ENCODE data around the gene ATP23.

ATP23 gene

DNA sequence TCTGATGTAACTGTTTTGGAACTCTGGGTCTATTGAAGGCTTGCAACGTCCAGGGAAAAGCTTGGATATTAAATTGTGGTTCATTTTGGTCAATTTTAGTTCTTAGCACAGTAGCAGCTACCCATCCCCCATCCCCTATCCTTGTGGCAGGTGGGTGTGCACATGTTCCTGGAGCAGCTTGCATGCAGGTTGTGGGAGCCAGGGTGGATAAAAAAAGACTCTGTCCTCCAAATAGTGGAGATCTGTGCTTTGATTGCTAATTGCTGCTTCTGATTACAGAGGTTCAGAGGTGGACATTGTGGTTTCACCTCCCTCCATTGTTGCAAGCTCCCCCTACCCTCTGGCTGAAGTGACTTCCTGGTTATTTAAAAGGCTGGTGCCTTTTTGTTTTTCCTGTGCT is 23.1 kb downstream of the ATP23 start:
- H3K4me3 Mint-ChIP-seq: no peak overlapping the region
- H3K36me3 Mint-ChIP-seq (ENCODE audit: insufficient read depth): no peaks in the 10 kb centered on the region

GRCh38 chr12:57965766-57966165 is 24.4 kb downstream of the ATP23 start:
- Mint-ChIP-seq H3K27ac (ENCODE audit: low read depth) (no peak overlapping the region), H3K9me3 (peaks cover 33% of the 10 kb centered on the region), H3K27me3 (peaks cover 14% of the 10 kb centered on the region), H3K36me3 (ENCODE audit: insufficient read depth) (no peaks in the 10 kb centered on the region), H3K4me1 (no peaks in the 10 kb centered on the region), H3K4me3 (no peak overlapping the region)
- DNase-seq (ENCODE audit: low spot score in 2 of 2) (no peak), ATAC-seq (replicated peaks; ENCODE audit: extremely low read depth, poor library complexity, severe bottlenecking) (no peak)

More for the DNA sequence above, 23.1 kb downstream of the ATP23 start:
- ATAC-seq (replicated peaks; ENCODE audit: extremely low read depth, poor library complexity, severe bottlenecking) (no peak), DNase-seq (ENCODE audit: low spot score in 2 of 2) (no peak)
- H3K9me3 Mint-ChIP-seq: peaks cover 28% of the 10 kb centered on the region
- peaks cover 14% of the 10 kb centered on the region for H3K27me3 Mint-ChIP-seq
- no peaks in the 10 kb centered on the region for H3K4me1 Mint-ChIP-seq
- no peak overlapping the region for H3K27ac Mint-ChIP-seq (ENCODE audit: low read depth)

DNA sequence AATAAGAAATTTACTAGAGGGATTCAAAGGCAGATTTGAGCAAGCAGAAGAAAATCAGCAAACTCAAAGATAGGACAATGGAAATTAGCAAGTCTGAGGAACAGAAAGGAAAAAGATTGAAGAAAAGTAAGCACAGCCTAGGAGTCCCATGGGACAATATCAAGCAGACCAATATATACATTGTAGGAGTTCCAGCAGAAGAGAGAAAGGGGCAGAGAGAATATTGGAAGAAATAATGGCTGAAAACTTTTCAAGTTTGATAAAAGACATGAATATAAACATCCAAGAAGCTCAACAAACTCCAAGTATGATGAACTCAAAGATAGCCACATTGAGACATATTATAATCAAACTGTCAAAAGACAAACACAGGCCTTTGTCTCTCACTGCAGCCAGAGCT is 25.2 kb downstream of the ATP23 start:
- Mint-ChIP-seq H3K27me3 (peaks cover 14% of the 10 kb centered on the region), H3K36me3 (ENCODE audit: insufficient read depth) (no peaks in the 10 kb centered on the region), H3K9me3 (peaks cover 27% of the 10 kb centered on the region), H3K4me1 (no peaks in the 10 kb centered on the region), H3K27ac (ENCODE audit: low read depth) (no peak overlapping the region), H3K4me3 (no peak overlapping the region)
- ATAC-seq (replicated peaks; ENCODE audit: extremely low read depth, poor library complexity, severe bottlenecking) (no peak), DNase-seq (ENCODE audit: low spot score in 2 of 2) (no peak)

DNA sequence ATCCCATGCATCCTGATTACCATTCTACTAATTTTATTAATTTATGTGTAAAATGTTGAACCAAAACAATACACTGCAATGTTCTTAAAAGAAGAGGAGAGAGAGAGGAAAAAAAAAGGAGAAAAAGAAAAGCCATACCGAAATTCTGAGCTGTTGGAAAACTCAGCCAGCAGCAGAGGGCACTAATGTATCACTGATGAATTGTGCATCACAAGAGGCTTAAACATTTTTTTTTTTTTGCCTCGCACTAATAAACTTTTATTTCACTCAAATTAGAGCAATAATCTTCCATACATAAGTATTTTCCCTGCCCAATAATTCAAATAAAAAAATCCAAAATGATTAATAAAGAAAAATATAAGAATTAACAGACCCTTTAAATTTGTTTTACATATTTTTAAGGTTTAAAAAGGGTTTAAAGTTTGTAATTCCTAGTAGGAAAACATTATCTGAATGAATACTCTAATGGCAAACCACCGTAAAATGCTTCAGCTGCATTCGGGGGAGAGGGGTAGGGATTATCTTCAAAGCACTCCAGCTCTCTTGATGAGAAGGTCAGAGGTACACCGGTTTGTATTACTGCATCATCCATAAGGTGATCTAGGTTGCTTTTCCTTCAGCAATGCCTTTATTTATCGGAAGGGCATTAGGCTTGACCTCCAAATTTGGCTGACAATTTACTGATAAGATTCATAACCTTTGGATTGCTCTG is 41.9 kb downstream of the ATP23 start:
- no peak overlapping the region for H3K4me3 Mint-ChIP-seq
- H3K4me1 Mint-ChIP-seq: no peaks in the 10 kb centered on the region
- H3K27ac Mint-ChIP-seq (ENCODE audit: low read depth): no peak overlapping the region
- ATAC-seq (replicated peaks; ENCODE audit: extremely low read depth, poor library complexity, severe bottlenecking) (no peak), DNase-seq (ENCODE audit: low spot score in 2 of 2) (no peak)
- H3K36me3 Mint-ChIP-seq (ENCODE audit: insufficient read depth): no peaks in the 10 kb centered on the region
- H3K27me3 Mint-ChIP-seq: peaks cover 47% of the 10 kb centered on the region
- H3K9me3 Mint-ChIP-seq: no peaks in the 10 kb centered on the region

- no peaks in the 10 kb centered on the region for H3K9me3 Mint-ChIP-seq
- no peak overlapping the region for H3K27ac Mint-ChIP-seq (ENCODE audit: low read depth)
- no peak overlapping the region for H3K4me3 Mint-ChIP-seq
- no peaks in the 10 kb centered on the region for H3K36me3 Mint-ChIP-seq (ENCODE audit: insufficient read depth)
- peaks cover 47% of the 10 kb centered on the region for H3K27me3 Mint-ChIP-seq
- ATAC-seq (replicated peaks; ENCODE audit: extremely low read depth, poor library complexity, severe bottlenecking): no peak
- DNase-seq (ENCODE audit: low spot score in 2 of 2): no peak
- no peaks in the 10 kb centered on the region for H3K4me1 Mint-ChIP-seq
Measured at GRCh38 chr12:57983858-57984505, 42.6 kb downstream of the ATP23 start.

- H3K27ac Mint-ChIP-seq (ENCODE audit: low read depth): no peak overlapping the region
- no peaks in the 10 kb centered on the region for H3K36me3 Mint-ChIP-seq (ENCODE audit: insufficient read depth)
- ATAC-seq (replicated peaks; ENCODE audit: extremely low read depth, poor library complexity, severe bottlenecking): no peak
- no peaks in the 10 kb centered on the region for H3K9me3 Mint-ChIP-seq
- H3K4me1 Mint-ChIP-seq: no peaks in the 10 kb centered on the region
- H3K27me3 Mint-ChIP-seq: peaks cover 44% of the 10 kb centered on the region
- no peak overlapping the region for H3K4me3 Mint-ChIP-seq
- no peak for DNase-seq (ENCODE audit: low spot score in 2 of 2)
Measured at GRCh38 chr12:57984629-57985151, 43.3 kb downstream of the ATP23 start.

- peaks cover 37% of the 10 kb centered on the region for H3K27me3 Mint-ChIP-seq
- no peaks in the 10 kb centered on the region for H3K4me1 Mint-ChIP-seq
- H3K9me3 Mint-ChIP-seq: no peaks in the 10 kb centered on the region
- no peaks in the 10 kb centered on the region for H3K36me3 Mint-ChIP-seq (ENCODE audit: insufficient read depth)
- H3K27ac Mint-ChIP-seq (ENCODE audit: low read depth): no peak overlapping the region
- ATAC-seq (replicated peaks; ENCODE audit: extremely low read depth, poor library complexity, severe bottlenecking) (no peak), DNase-seq (ENCODE audit: low spot score in 2 of 2) (no peak)
- no peak overlapping the region for H3K4me3 Mint-ChIP-seq
Measured at GRCh38 chr12:57985685-57986084, 44.3 kb downstream of the ATP23 start.

- no peak overlapping the region for H3K4me3 Mint-ChIP-seq
- H3K36me3 Mint-ChIP-seq (ENCODE audit: insufficient read depth): no peaks in the 10 kb centered on the region
- H3K27ac Mint-ChIP-seq (ENCODE audit: low read depth): no peak overlapping the region
- no peak for ATAC-seq (replicated peaks; ENCODE audit: extremely low read depth, poor library complexity, severe bottlenecking)
- DNase-seq (ENCODE audit: low spot score in 2 of 2): no peak
- H3K9me3 Mint-ChIP-seq: no peaks in the 10 kb centered on the region
- peaks cover 24% of the 10 kb centered on the region for H3K27me3 Mint-ChIP-seq
- H3K4me1 Mint-ChIP-seq: no peaks in the 10 kb centered on the region
Measured at GRCh38 chr12:57989838-57990237, 48.5 kb downstream of the ATP23 start.

DNA sequence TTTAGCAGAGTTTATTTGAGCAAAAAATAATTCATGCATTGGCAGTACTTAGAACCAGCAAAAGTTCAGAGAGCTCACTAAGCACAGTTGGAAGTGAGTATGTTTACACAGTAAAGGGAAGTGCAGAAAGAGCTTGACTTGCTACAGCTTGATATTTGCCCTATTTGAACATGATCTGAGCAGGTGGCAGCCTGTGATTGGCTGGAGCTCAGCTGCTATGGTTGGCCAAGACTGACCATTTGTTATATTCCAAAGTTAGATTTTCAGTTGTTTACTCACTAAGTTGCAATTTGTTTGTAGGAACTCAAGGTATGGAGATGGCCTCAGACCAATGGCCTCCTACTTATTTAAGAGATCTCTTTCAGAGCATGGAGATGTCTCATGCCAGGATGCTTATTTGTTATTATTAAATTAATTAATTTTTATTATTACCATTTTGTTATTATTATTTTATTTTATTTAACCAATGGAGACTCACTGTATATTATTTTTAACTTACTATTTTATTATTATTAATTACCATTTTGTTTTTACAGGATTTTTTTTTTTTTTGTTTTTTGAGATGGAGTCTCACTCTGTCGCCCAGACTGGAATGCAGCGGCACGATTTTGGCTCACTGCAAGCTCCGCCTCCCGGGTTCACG is 49.0 kb downstream of the ATP23 start:
- H3K4me1 Mint-ChIP-seq: no peaks in the 10 kb centered on the region
- no peak overlapping the region for H3K27ac Mint-ChIP-seq (ENCODE audit: low read depth)
- no peaks in the 10 kb centered on the region for H3K9me3 Mint-ChIP-seq
- no peak for DNase-seq (ENCODE audit: low spot score in 2 of 2)
- no peaks in the 10 kb centered on the region for H3K36me3 Mint-ChIP-seq (ENCODE audit: insufficient read depth)
- no peak overlapping the region for H3K4me3 Mint-ChIP-seq
- H3K27me3 Mint-ChIP-seq: peaks cover 21% of the 10 kb centered on the region
- no peak for ATAC-seq (replicated peaks; ENCODE audit: extremely low read depth, poor library complexity, severe bottlenecking)

DNA sequence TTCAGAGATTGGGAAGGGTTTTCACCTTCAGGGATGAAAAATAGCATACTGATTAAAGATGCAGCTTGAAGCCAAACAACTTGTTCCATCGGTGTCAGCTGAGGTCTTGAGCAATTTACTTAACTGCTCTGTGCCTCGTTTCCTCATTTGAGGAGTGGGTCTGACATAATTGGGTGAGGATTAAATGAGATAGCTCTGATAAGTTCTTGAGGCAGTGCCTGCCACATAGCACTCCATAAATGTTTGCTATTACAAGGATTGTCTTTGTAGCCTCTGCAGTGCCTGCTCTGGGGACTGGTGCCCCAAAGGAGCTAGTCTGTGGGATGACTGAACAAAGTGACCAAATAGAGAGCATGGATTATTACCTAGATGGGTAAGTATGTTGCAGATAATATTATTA is 50.6 kb downstream of the ATP23 start:
- H3K27me3 Mint-ChIP-seq: peaks cover 21% of the 10 kb centered on the region
- H3K36me3 Mint-ChIP-seq (ENCODE audit: insufficient read depth): no peaks in the 10 kb centered on the region
- no peak for DNase-seq (ENCODE audit: low spot score in 2 of 2)
- H3K4me1 Mint-ChIP-seq: no peaks in the 10 kb centered on the region
- H3K4me3 Mint-ChIP-seq: no peak overlapping the region
- ATAC-seq (replicated peaks; ENCODE audit: extremely low read depth, poor library complexity, severe bottlenecking): no peak
- no peaks in the 10 kb centered on the region for H3K9me3 Mint-ChIP-seq
- no peak overlapping the region for H3K27ac Mint-ChIP-seq (ENCODE audit: low read depth)

- no peaks in the 10 kb centered on the region for H3K9me3 Mint-ChIP-seq
- H3K4me3 Mint-ChIP-seq: no peak overlapping the region
- no peak overlapping the region for H3K27ac Mint-ChIP-seq (ENCODE audit: low read depth)
- no peak for DNase-seq (ENCODE audit: low spot score in 2 of 2)
- no peak for ATAC-seq (replicated peaks; ENCODE audit: extremely low read depth, poor library complexity, severe bottlenecking)
- H3K4me1 Mint-ChIP-seq: no peaks in the 10 kb centered on the region
- peaks cover 21% of the 10 kb centered on the region for H3K27me3 Mint-ChIP-seq
- no peaks in the 10 kb centered on the region for H3K36me3 Mint-ChIP-seq (ENCODE audit: insufficient read depth)
Measured at GRCh38 chr12:57993030-57993429, 51.7 kb downstream of the ATP23 start.

- Mint-ChIP-seq H3K36me3 (ENCODE audit: insufficient read depth) (no peaks in the 10 kb centered on the region), H3K9me3 (no peaks in the 10 kb centered on the region), H3K27ac (ENCODE audit: low read depth) (no peak overlapping the region), H3K4me3 (no peak overlapping the region), H3K4me1 (no peaks in the 10 kb centered on the region), H3K27me3 (peaks cover 15% of the 10 kb centered on the region)
- DNase-seq (ENCODE audit: low spot score in 2 of 2) (no peak), ATAC-seq (replicated peaks; ENCODE audit: extremely low read depth, poor library complexity, severe bottlenecking) (no peak)
Measured at GRCh38 chr12:57993834-57994233, 52.5 kb downstream of the ATP23 start.

DNA sequence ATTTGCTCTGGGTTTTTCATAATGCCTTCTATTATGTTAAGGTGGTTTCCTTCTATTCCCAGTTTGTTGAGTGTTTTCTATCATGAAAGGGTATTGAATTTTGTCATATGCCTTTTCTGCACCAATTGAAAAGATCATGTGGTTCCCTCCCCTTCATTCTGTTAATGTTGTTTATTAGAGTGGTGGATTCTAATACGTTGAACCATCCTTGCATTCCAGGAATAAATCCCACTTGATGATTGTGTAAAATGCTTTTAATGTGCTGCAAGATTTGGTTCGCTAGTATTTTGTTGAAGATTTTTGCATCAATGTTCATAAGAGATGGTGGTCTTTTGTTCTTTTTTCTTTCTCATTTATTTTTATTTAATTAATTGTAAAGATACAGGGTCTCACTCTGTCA is 55.2 kb downstream of the ATP23 start:
- H3K4me3 Mint-ChIP-seq: no peak overlapping the region
- H3K27ac Mint-ChIP-seq (ENCODE audit: low read depth): no peak overlapping the region
- peaks cover 10% of the 10 kb centered on the region for H3K27me3 Mint-ChIP-seq
- peaks cover 8% of the 10 kb centered on the region for H3K9me3 Mint-ChIP-seq
- H3K4me1 Mint-ChIP-seq: no peaks in the 10 kb centered on the region
- no peaks in the 10 kb centered on the region for H3K36me3 Mint-ChIP-seq (ENCODE audit: insufficient read depth)
- ATAC-seq (replicated peaks; ENCODE audit: extremely low read depth, poor library complexity, severe bottlenecking) (no peak), DNase-seq (ENCODE audit: low spot score in 2 of 2) (no peak)
